NCI-H510A treated with DMSO at 0.1 percent for 48 hours (cell line): ENCODE measurements around the gene GPR37.

Experiments
- DNase-seq: peaks from one replicate; lab custom pipeline; 2025; lab: John Stamatoyannopoulos, UW

GPR37 gene

GRCh38 chr7:124724507-124725192 is 40.9 kb downstream of the GPR37 start:
- no peak for DNase-seq

- DNase-seq, result no peak
These were observed 41.5 kb downstream of the GPR37 start for GRCh38 chr7:124724079-124724478.

- no peak for DNase-seq
These were observed 42.6 kb downstream of the GPR37 start for GRCh38 chr7:124723012-124723411.

GRCh38 chr7:124722292-124722691 is 43.3 kb downstream of the GPR37 start:
- no peak for DNase-seq

- DNase-seq, result no peak
These were observed 45.4 kb downstream of the GPR37 start for GRCh38 chr7:124720195-124720594.

- DNase-seq, result no peak
These were observed 47.4 kb downstream of the GPR37 start for GRCh38 chr7:124718032-124718766.

GRCh38 chr7:124716894-124717293 is 48.7 kb downstream of the GPR37 start:
- DNase-seq, result no peak

- DNase-seq, result no peak
These were observed 52.5 kb downstream of the GPR37 start for GRCh38 chr7:124713086-124713485.

GRCh38 chr7:124712017-124712416 is 53.6 kb downstream of the GPR37 start:
- no peak for DNase-seq

GRCh38 chr7:124702385-124702784 is 63.2 kb downstream of the GPR37 start:
- no peak for DNase-seq

- DNase-seq, result no peak
These were observed 63.6 kb downstream of the GPR37 start for GRCh38 chr7:124701955-124702354.

- DNase-seq, result no peak
These were observed 64.9 kb downstream of the GPR37 start for GRCh38 chr7:124700655-124701054.

- DNase-seq, result no peak
These were observed 66.6 kb downstream of the GPR37 start for GRCh38 chr7:124698964-124699363.

GRCh38 chr7:124697746-124698145 is 67.8 kb downstream of the GPR37 start:
- no peak for DNase-seq
